HEK293 (cell line): ENCODE data around the gene CLSTN1.

Experiments
- BCL11B ChIP-seq: fragments of 450-650 bp; formaldehyde crosslinking; IDR thresholded peaks from 2 replicates; pipeline ENCODE4 v1.5.1; 2016; ENCODE audit warnings: low read depth, missing biosample characterization, missing genetic modification characterization
- GFI1B ChIP-seq: fragments of 450-650 bp; formaldehyde crosslinking; IDR thresholded peaks from 2 replicates; pipeline ENCODE4 v1.5.1; 2016; ENCODE audit warnings: missing biosample characterization, missing genetic modification characterization
- INSM2 ChIP-seq: fragments of 450-650 bp; formaldehyde crosslinking; IDR thresholded peaks from 2 replicates; pipeline ENCODE4 v1.5.1; 2016; ENCODE audit warnings: missing biosample characterization, missing genetic modification characterization
- KLF10 ChIP-seq: fragments of 450-650 bp; IDR thresholded peaks from 2 replicates; pipeline ENCODE4 v1.5.1; 2018; ENCODE audit warnings: missing biosample characterization, mild to moderate bottlenecking, missing genetic modification characterization
- KLF16 ChIP-seq: fragments of 450-650 bp; formaldehyde crosslinking; IDR thresholded peaks from 2 replicates; pipeline ENCODE4 v1.5.1; 2017; ENCODE audit warnings: missing biosample characterization, missing genetic modification characterization
- KLF9 ChIP-seq: fragments of 450-650 bp; formaldehyde crosslinking; IDR thresholded peaks from 2 replicates; pipeline ENCODE4 v1.5.1; 2016; ENCODE audit warnings: missing biosample characterization, missing genetic modification characterization, low read depth
- MYNN ChIP-seq: fragments of 450-650 bp; formaldehyde crosslinking; IDR thresholded peaks from 2 replicates; pipeline ENCODE4 v1.5.1; 2016; ENCODE audit warnings: missing biosample characterization, missing genetic modification characterization, borderline replicate concordance
- PRDM10 ChIP-seq: fragments of 450-650 bp; formaldehyde crosslinking; IDR thresholded peaks from 2 replicates; pipeline ENCODE4 v1.5.1; 2016; ENCODE audit warnings: missing biosample characterization, missing genetic modification characterization
- REPIN1 ChIP-seq: fragments of 450-650 bp; formaldehyde crosslinking; IDR thresholded peaks from 2 replicates; pipeline ENCODE4 v1.5.1; 2017; ENCODE audit warnings: missing biosample characterization, missing genetic modification characterization, low read depth
- YY1 ChIP-seq: fragments of 450-650 bp; formaldehyde crosslinking; IDR thresholded peaks from 2 replicates; pipeline ENCODE4 v1.5.1; 2018; ENCODE audit warnings: missing biosample characterization, missing genetic modification characterization
- ZBTB20 ChIP-seq: fragments of 450-650 bp; formaldehyde crosslinking; IDR thresholded peaks from 2 replicates; pipeline ENCODE4 v1.5.1; 2016; ENCODE audit warnings: missing biosample characterization, missing genetic modification characterization
- ZBTB8A ChIP-seq: fragments of 450-650 bp; formaldehyde crosslinking; IDR thresholded peaks from 2 replicates; pipeline ENCODE4 v1.5.1; 2016; ENCODE audit warnings: missing biosample characterization, missing genetic modification characterization
- ZEB2 ChIP-seq: fragments of 450-650 bp; formaldehyde crosslinking; IDR thresholded peaks from 2 replicates; pipeline ENCODE4 v1.5.1; 2016; ENCODE audit warnings: missing biosample characterization, missing genetic modification characterization
- ZFP3 ChIP-seq: fragments of 450-650 bp; formaldehyde crosslinking; IDR thresholded peaks from 2 replicates; pipeline ENCODE4 v1.5.1; 2016; ENCODE audit warnings: low read depth, missing biosample characterization, missing genetic modification characterization
- ZNF140 ChIP-seq: fragments of 450-650 bp; formaldehyde crosslinking; IDR thresholded peaks from 2 replicates; pipeline ENCODE4 v1.5.1; 2016; ENCODE audit warnings: missing biosample characterization, missing genetic modification characterization
- ZNF274 ChIP-seq, 2 experiments: fragments of 200-500 bp in 1 of 2; fragments of 450-650 bp in 1 of 2; sonication (Bioruptor generic) in 1 of 2; formaldehyde crosslinking in 1 of 2; IDR thresholded peaks; 2 replicates each; pipeline versions ENCODE4 v1.5.1 to v1.6.1; 2014 to 2016; ENCODE audit warnings: borderline replicate concordance in 1 of 2, inconsistent platforms in 1 of 2, low read length in 1 of 2, missing biosample characterization in 1 of 2, missing genetic modification characterization in 1 of 2
- ZNF302 ChIP-seq: fragments of 450-650 bp; formaldehyde crosslinking; IDR thresholded peaks from 2 replicates; pipeline ENCODE4 v1.5.1; 2016; ENCODE audit warnings: missing biosample characterization, missing genetic modification characterization, low read depth
- ZNF423 ChIP-seq: fragments of 450-650 bp; formaldehyde crosslinking; IDR thresholded peaks from 2 replicates; pipeline ENCODE4 v1.5.1; 2016; ENCODE audit warnings: missing biosample characterization, missing genetic modification characterization
- ZNF433 ChIP-seq: fragments of 450-650 bp; formaldehyde crosslinking; IDR thresholded peaks from 2 replicates; pipeline ENCODE4 v1.5.1; 2016; ENCODE audit warnings: missing biosample characterization, missing genetic modification characterization, low read depth
- ZNF48 ChIP-seq: fragments of 450-650 bp; formaldehyde crosslinking; IDR thresholded peaks from 2 replicates; pipeline ENCODE4 v1.5.1; 2016; ENCODE audit warnings: missing biosample characterization, missing genetic modification characterization
- ZNF549 ChIP-seq: fragments of 450-650 bp; IDR thresholded peaks from 2 replicates; pipeline ENCODE4 v1.5.1; 2018; ENCODE audit warnings: missing biosample characterization, missing genetic modification characterization, mild to moderate bottlenecking, inconsistent platforms, moderate library complexity
- ZNF639 ChIP-seq: fragments of 450-650 bp; formaldehyde crosslinking; IDR thresholded peaks from 2 replicates; pipeline ENCODE4 v1.5.1; 2016; ENCODE audit warnings: missing biosample characterization, missing genetic modification characterization
- ZNF654 ChIP-seq: fragments of 450-650 bp; formaldehyde crosslinking; IDR thresholded peaks from 2 replicates; pipeline ENCODE4 v1.5.1; 2016; ENCODE audit warnings: low read depth, missing biosample characterization, missing genetic modification characterization
- ZNF76 ChIP-seq: fragments of 450-650 bp; formaldehyde crosslinking; IDR thresholded peaks from 2 replicates; pipeline ENCODE4; 2016; ENCODE audit warnings: low read depth, missing biosample characterization, missing genetic modification characterization, borderline replicate concordance
- ZXDB ChIP-seq: fragments of 450-650 bp; formaldehyde crosslinking; IDR thresholded peaks from 2 replicates; pipeline ENCODE4 v1.5.1; 2016; ENCODE audit warnings: missing biosample characterization, missing genetic modification characterization
- TF ChIP-seq, protein P1 (sequence below): fragments of 450-650 bp; formaldehyde crosslinking; IDR thresholded peaks from 2 replicates; pipeline ENCODE4 v1.5.1; 2016; ENCODE audit warnings: missing biosample characterization, missing genetic modification characterization
- TF ChIP-seq, protein P2 (sequence below): fragments of 450-650 bp; formaldehyde crosslinking; IDR thresholded peaks from 2 replicates; pipeline ENCODE4 v1.5.1; 2016; ENCODE audit warnings: missing biosample characterization, missing genetic modification characterization

CLSTN1 gene

DNA sequence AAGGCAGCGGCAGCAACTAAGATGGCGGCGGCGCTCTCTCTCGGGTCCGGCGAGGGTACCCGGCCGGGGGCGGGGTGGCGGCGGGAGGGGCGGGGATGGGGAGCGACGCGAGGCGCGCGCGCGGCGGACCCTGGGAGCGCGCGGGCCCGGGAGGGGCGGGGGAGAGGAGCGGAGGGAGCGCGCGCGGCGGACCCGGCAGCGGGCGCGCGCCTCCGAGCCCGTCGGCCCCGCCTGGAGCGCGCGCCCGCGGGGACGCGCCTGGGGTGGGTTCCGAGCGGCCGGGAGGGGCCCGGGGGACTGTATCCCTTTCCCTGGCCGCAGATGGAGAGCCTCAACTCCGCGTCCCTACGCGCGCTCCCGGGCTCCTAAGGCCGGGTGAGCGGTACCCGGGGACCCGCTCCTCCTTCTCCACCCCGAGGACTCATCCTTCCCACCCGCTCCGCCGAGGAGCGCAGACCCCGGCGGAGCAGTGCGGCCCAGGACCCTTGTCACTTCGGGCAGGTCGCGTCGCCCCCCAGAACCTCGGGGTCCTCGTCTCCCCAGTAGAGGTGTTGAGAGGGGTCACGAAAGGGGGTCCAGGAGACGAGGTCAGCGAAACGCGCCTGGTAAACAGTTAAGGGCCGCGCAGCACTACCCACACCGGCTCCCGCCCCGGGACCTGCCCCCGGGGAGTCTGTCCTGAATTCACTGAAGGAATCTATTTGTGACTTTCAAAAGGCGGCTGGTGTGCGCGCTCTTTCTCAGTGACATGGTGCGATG is at the start of gene CLSTN1 (continued):
- TF ChIP-seq, protein P1, sequence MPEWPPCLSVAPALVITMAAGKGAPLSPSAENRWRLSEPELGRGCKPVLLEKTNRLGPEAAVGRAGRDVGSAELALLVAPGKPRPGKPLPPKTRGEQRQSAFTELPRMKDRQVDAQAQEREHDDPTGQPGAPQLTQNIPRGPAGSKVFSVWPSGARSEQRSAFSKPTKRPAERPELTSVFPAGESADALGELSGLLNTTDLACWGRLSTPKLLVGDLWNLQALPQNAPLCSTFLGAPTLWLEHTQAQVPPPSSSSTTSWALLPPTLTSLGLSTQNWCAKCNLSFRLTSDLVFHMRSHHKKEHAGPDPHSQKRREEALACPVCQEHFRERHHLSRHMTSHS, result no peak
- TF ChIP-seq KLF16 (tag by site-specific recombination), result no peak; the same call in 1 of the 2 replicates
- TF ChIP-seq ZFP3 (tag by site-specific recombination), result no peak
- TF ChIP-seq ZNF433 (tag by site-specific recombination), result no peak
- no peak for TF ChIP-seq ZNF639 (tag by site-specific recombination)
- TF ChIP-seq PRDM10, result no peak
- no peak for TF ChIP-seq ZNF48
- TF ChIP-seq ZNF654 (tag by site-specific recombination), result no peak
- TF ChIP-seq ZEB2 (tag by site-specific recombination), result peak; percentile 67; the same call in 1 of the 2 replicates
- no peak for TF ChIP-seq GFI1B (tag by site-specific recombination)
- TF ChIP-seq ZBTB20 (tag by site-specific recombination), result peak; percentile 100
- TF ChIP-seq ZXDB (tag by site-specific recombination), result no peak; the same call in none of the 2 replicates
- TF ChIP-seq, protein P2, sequence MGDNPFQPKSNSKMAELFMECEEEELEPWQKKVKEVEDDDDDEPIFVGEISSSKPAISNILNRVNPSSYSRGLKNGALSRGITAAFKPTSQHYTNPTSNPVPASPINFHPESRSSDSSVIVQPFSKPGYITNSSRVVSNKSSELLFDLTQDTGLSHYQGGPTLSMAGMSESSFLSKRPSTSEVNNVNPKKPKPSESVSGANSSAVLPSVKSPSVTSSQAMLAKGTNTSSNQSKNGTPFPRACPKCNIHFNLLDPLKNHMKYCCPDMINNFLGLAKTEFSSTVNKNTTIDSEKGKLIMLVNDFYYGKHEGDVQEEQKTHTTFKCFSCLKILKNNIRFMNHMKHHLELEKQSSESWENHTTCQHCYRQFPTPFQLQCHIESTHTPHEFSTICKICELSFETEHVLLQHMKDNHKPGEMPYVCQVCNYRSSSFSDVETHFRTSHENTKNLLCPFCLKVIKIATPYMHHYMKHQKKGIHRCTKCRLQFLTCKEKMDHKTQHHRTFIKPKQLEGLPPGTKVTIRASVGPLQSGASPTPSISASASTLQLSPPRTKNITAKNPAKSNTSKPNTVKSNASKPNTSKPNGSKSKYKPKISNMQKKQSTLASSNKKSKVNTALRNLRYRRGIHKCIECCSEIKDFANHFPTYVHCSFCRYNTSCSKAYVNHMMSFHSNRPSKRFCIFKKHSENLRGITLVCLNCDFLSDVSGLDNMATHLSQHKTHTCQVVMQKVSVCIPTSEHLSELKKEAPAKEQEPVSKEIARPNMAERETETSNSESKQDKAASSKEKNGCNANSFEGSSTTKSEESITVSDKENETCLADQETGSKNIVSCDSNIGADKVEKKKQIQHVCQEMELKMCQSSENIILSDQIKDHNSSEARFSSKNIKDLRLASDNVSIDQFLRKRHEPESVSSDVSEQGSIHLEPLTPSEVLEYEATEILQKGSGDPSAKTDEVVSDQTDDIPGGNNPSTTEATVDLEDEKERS (tag by site-specific recombination), result no peak
- peak; percentile 54; the same call in 1 of the 2 replicates for TF ChIP-seq ZNF423
- peak; percentile 73 for TF ChIP-seq INSM2 (tag by site-specific recombination)
- TF ChIP-seq YY1 (tag by site-specific recombination), result no peak
- peak; percentile 64; the same call in 1 of the 2 replicates for TF ChIP-seq BCL11B (tag by site-specific recombination)
- TF ChIP-seq KLF10 (tag by site-specific recombination), result no peak; the same call in 1 of the 2 replicates
- TF ChIP-seq REPIN1 (tag by site-specific recombination), result no peak
- no peak for TF ChIP-seq ZNF302 (tag by site-specific recombination)
- no peak for TF ChIP-seq ZNF140
- TF ChIP-seq ZNF549, result no peak
- TF ChIP-seq ZNF274 (IDR thresholded peaks at IDR 0.05; ENCODE audit: low read length), result no peak
- no peak; the same call in 1 of the 2 replicates for TF ChIP-seq ZNF274 (tag by site-specific recombination; IDR thresholded peaks at IDR 0.05; ENCODE audit: borderline replicate concordance)
- TF ChIP-seq ZBTB8A (tag by site-specific recombination), result 0 out of 2 replicates have a peak, but pooled peaks have one; percentile 15
- TF ChIP-seq MYNN (tag by site-specific recombination), result no peak
- TF ChIP-seq KLF9 (tag by site-specific recombination), result no peak
- TF ChIP-seq ZNF76 (tag by site-specific recombination), result peak; percentile 16; the same call in 1 of the 2 replicates
